Ascending aorta (tissue), 2 donors: ENCODE results near the gene ARL13A. TPM values are rescaled to one million over a fixed set of nuclear protein-coding genes. Genes with fewer than 3 reads are reported as not detected.
A peak's percentile ranks its signal among the peaks of the same experiment; 100 is the strongest.
"Not testable (repeated sequence)": the region's sequence is repeated elsewhere in the genome, so short reads cannot be mapped to it uniquely, and the experiment has no call there.

Experiments used
- DNase-seq, 2 donors: peaks; one replicate each; pipeline ENCODE4 v3.0.0-alpha.2; 2019; ENCODE audit warnings: low spot score in 2 of 2
- H3K27ac ChIP-seq, 2 donors: fragments of 200-600 bp; sonication (generic); one replicate each; pipeline ENCODE4 v1.5.1; 2016 to 2017; ENCODE audit warnings: mild to moderate bottlenecking in 1 of 2
- H3K27me3 ChIP-seq: fragments of 200-600 bp; sonication (generic); one replicate; pipeline ENCODE4 v1.5.1; 2017
- H3K36me3 ChIP-seq, 2 donors: fragments of 200-600 bp; sonication (generic); one replicate each; pipeline ENCODE4 v1.5.1; 2016
- H3K4me1 ChIP-seq, 2 donors: fragments of 200-600 bp; sonication (generic); one replicate each; pipeline ENCODE4 v1.5.1; 2016 to 2017; ENCODE audit warnings: mild to moderate bottlenecking in 1 of 2
- H3K4me3 ChIP-seq, 2 donors: fragments of 200-600 bp; sonication (generic); one replicate each; pipeline ENCODE4 v1.5.1; 2016 to 2017; ENCODE audit warnings: mild to moderate bottlenecking in 1 of 2
- H3K9me3 ChIP-seq, 2 donors: fragments of 200-600 bp; sonication (generic); one replicate each; pipeline ENCODE4 v1.5.1; 2016
- CTCF ChIP-seq, 3 experiments: fragments of 200-600 bp in 2 of 3; fragments of 450-650 bp in 1 of 3; sonication (generic) in 2 of 3; IDR thresholded peaks; one replicate each; pipeline ENCODE4 v1.5.1; 2016 to 2019; ENCODE audit warnings: antibody characterized with exemption in 3 of 3, mild to moderate bottlenecking in 1 of 3, moderate library complexity in 1 of 3
- intact Hi-C: fragments of 100-400 bp; cut with DNase I; formaldehyde crosslinking; loops from one replicate; pipeline ENCODE4 v1.15.1; 2023
- total RNA-seq: library from RNA; depleted of rRNA; stranded (reverse); fragments of >200 nt; gene quantifications from one replicate; pipeline ENCODE4 v1.1.0, GENCODE V29; 2016

ARL13A gene
- total RNA-seq, 1 donor from 2014 or later, result not detected

- no peak for DNase-seq
- intact Hi-C loops, result no loop called here
- no peaks in the 10 kb centered on the region for H3K9me3 ChIP-seq
- TF ChIP-seq CTCF (IDR thresholded peaks at IDR 0.05), result no peak
- H3K27me3 ChIP-seq, result no peaks in the 10 kb centered on the region
- no peaks in the 10 kb centered on the region for H3K36me3 ChIP-seq
- no peak overlapping the region for H3K27ac ChIP-seq
- H3K4me3 ChIP-seq, result no peak overlapping the region
- no peaks in the 10 kb centered on the region for H3K4me1 ChIP-seq
These were observed 10.5 kb downstream of the ARL13A start for GRCh38 chrX:100979881-100980607.

GRCh38 chrX:100980608-100981497 lies 11.3 kb downstream of the ARL13A start:
- H3K4me3 ChIP-seq, result no peak overlapping the region
- DNase-seq, result peak in 1 of 2 donors; percentile 68
- H3K36me3 ChIP-seq, result no peaks in the 10 kb centered on the region
- H3K4me1 ChIP-seq, result no peaks in the 10 kb centered on the region
- no peak for TF ChIP-seq CTCF (IDR thresholded peaks at IDR 0.05)
- no peaks in the 10 kb centered on the region for H3K27me3 ChIP-seq
- intact Hi-C loops, result no loop called here
- H3K27ac ChIP-seq, result peak overlapping the region in 1 of 2 donors; percentile 13
- no peaks in the 10 kb centered on the region for H3K9me3 ChIP-seq

- intact Hi-C loops, H3K9me3 ChIP-seq, H3K4me3 ChIP-seq, H3K27me3 ChIP-seq, H3K4me1 ChIP-seq, DNase-seq, H3K36me3 ChIP-seq: not testable (repeated sequence)
- peak overlapping the region in 1 of 2 donors; percentile 13 for H3K27ac ChIP-seq
These were observed 12.0 kb downstream of the ARL13A start for GRCh38 chrX:100981498-100981845.

- H3K4me3 ChIP-seq, result no peak overlapping the region
- no peaks in the 10 kb centered on the region for H3K4me1 ChIP-seq
- no peak overlapping the region for H3K27ac ChIP-seq
- no peaks in the 10 kb centered on the region for H3K27me3 ChIP-seq
- no peaks in the 10 kb centered on the region for H3K9me3 ChIP-seq
- intact Hi-C loops, result no loop called here
- DNase-seq, result no peak
- H3K36me3 ChIP-seq, result no peaks in the 10 kb centered on the region
- TF ChIP-seq CTCF (IDR thresholded peaks at IDR 0.05), result no peak
These were observed 15.3 kb downstream of the ARL13A start for GRCh38 chrX:100984818-100985217.

GRCh38 chrX:100990139-100990538 lies 20.6 kb downstream of the ARL13A start:
- intact Hi-C loops, result no loop called here
- H3K9me3 ChIP-seq, result no peaks in the 10 kb centered on the region

More at GRCh38 chrX:100990139-100990538, 20.6 kb downstream of the ARL13A start:
- TF ChIP-seq CTCF (IDR thresholded peaks at IDR 0.05), result no peak
- no peak for DNase-seq
- Histone ChIP-seq H3K27me3 (no peaks in the 10 kb centered on the region), H3K27ac (no peak overlapping the region), H3K4me1 (no peaks in the 10 kb centered on the region), H3K4me3 (no peak overlapping the region), H3K36me3 (no peaks in the 10 kb centered on the region)
